ENCODE measurements around the gene LMTK2. TPM values are rescaled to one million over a fixed set of nuclear protein-coding genes. Genes with fewer than 3 reads are reported as not detected.

LMTK2 gene
- total RNA-seq, 2 donors from 2014 or later: 17.1 to 17.6 TPM

GRCh38 chr7:98205162-98205845 lies 98.6 kb downstream of the LMTK2 start:
- H3K4me3 ChIP-seq: no peak overlapping the region
- TF ChIP-seq CTCF (IDR thresholded peaks at IDR 0.05): no peak
- DNase-seq (ENCODE audit: low spot score) (no peak), ATAC-seq (ENCODE audit: insufficient number of reproducible peaks, low FRiP score, low read depth) (no peak)
- H3K4me1 ChIP-seq (ENCODE audit: control insufficient read depth in 1 of 2, low read depth in 2 of 2): no peaks in the 10 kb centered on the region
- H3K36me3 ChIP-seq: peaks cover 9% of the 10 kb centered on the region
- H3K27ac ChIP-seq: no peak overlapping the region
- H3K27me3 ChIP-seq (replicated peaks; ENCODE audit: insufficient read depth): no peaks in the 10 kb centered on the region
- no peaks in the 10 kb centered on the region for H3K9me3 ChIP-seq

GRCh38 chr7:98206451-98207330 lies 100.0 kb downstream of the LMTK2 start:
- no peaks in the 10 kb centered on the region for H3K27me3 ChIP-seq (replicated peaks; ENCODE audit: insufficient read depth)
- TF ChIP-seq CTCF (IDR thresholded peaks at IDR 0.05): no peak
- ATAC-seq (ENCODE audit: insufficient number of reproducible peaks, low FRiP score, low read depth): no peak
- no peak overlapping the region for H3K4me3 ChIP-seq
- H3K36me3 ChIP-seq: peaks cover 9% of the 10 kb centered on the region
- H3K4me1 ChIP-seq (ENCODE audit: control insufficient read depth in 1 of 2, low read depth in 2 of 2): no peaks in the 10 kb centered on the region
- H3K9me3 ChIP-seq: no peaks in the 10 kb centered on the region
- H3K27ac ChIP-seq: no peak overlapping the region
- no peak for DNase-seq (ENCODE audit: low spot score)

- no peak for DNase-seq (ENCODE audit: low spot score)
- TF ChIP-seq CTCF (IDR thresholded peaks at IDR 0.05): no peak
- no peak for ATAC-seq (ENCODE audit: insufficient number of reproducible peaks, low FRiP score, low read depth)
Measured at GRCh38 chr7:98209166-98209920, 102.7 kb downstream of the LMTK2 start.

GRCh38 chr7:98210513-98211220 lies 104.0 kb downstream of the LMTK2 start:
- TF ChIP-seq CTCF (IDR thresholded peaks at IDR 0.05): no peak
- Histone ChIP-seq H3K36me3 (peaks cover 6% of the 10 kb centered on the region), H3K4me1 (ENCODE audit: control insufficient read depth in 1 of 2, low read depth in 2 of 2) (no peaks in the 10 kb centered on the region), H3K4me3 (peak overlapping the region; percentile 69), H3K27ac (no peak overlapping the region), H3K27me3 (replicated peaks; ENCODE audit: insufficient read depth) (no peaks in the 10 kb centered on the region), H3K9me3 (no peaks in the 10 kb centered on the region)
- DNase-seq (ENCODE audit: low spot score) (no peak), ATAC-seq (ENCODE audit: insufficient number of reproducible peaks, low FRiP score, low read depth) (no peak)

More at GRCh38 chr7:98209166-98209920, 102.7 kb downstream of the LMTK2 start:
- Histone ChIP-seq H3K27me3 (replicated peaks; ENCODE audit: insufficient read depth) (no peaks in the 10 kb centered on the region), H3K4me3 (no peak overlapping the region), H3K36me3 (peaks cover 9% of the 10 kb centered on the region), H3K27ac (no peak overlapping the region), H3K9me3 (no peaks in the 10 kb centered on the region), H3K4me1 (ENCODE audit: control insufficient read depth in 1 of 2, low read depth in 2 of 2) (no peaks in the 10 kb centered on the region)

All from thoracic aorta (tissue), 2 donors.